Muscle layer of colon (tissue), 2 donors: Measurements from ENCODE around the gene PIAS2.

Experiments
- H3K27ac ChIP-seq: one replicate; pipeline ENCODE4 v1.7.0; 2013; ENCODE audit warnings: low read depth, mild to moderate bottlenecking, low read length, moderate library complexity
- H3K27me3 ChIP-seq, 2 donors: one replicate each; pipeline ENCODE4 v1.7.0; 2013; ENCODE audit warnings: low read length in 2 of 2, mild to moderate bottlenecking in 2 of 2; ENCODE audit not compliant: insufficient read depth in 2 of 2, control insufficient read depth in 1 of 2
- H3K36me3 ChIP-seq: one replicate; pipeline ENCODE4 v1.7.0; 2013; ENCODE audit warnings: mild to moderate bottlenecking, low read length; ENCODE audit not compliant: insufficient read depth
- H3K4me1 ChIP-seq: one replicate; pipeline ENCODE4 v1.7.0; 2013; ENCODE audit warnings: mild to moderate bottlenecking, low read length; ENCODE audit not compliant: insufficient read depth
- H3K4me3 ChIP-seq, 2 donors: one replicate each; pipeline ENCODE4 v1.7.0; 2013; ENCODE audit warnings: low read length in 2 of 2, low read depth in 1 of 2, mild to moderate bottlenecking in 1 of 2, moderate library complexity in 1 of 2
- H3K9ac ChIP-seq: one replicate; pipeline ENCODE4 v1.7.0; 2013; ENCODE audit warnings: low read length
- H3K9me3 ChIP-seq: one replicate; pipeline ENCODE4 v1.7.0; 2013; ENCODE audit warnings: mild to moderate bottlenecking, low read length
- donor health status: abdominal sarcoma.
- donor health status: Adenocarcinoma of cecum.

The PIAS2 gene

GRCh38 chr18:46755315-46756024, 161.8 kb downstream of the PIAS2 start:
- Histone ChIP-seq H3K4me1 (no peaks in the 10 kb centered on the region), H3K27me3 (peaks cover 5 to 45% of the 10 kb centered on the region in 2 donors), H3K27ac (no peak overlapping the region), H3K9ac (no peak overlapping the region), H3K9me3 (peaks cover 4% of the 10 kb centered on the region), H3K4me3 (no peak overlapping the region), H3K36me3 (no peaks in the 10 kb centered on the region)

GRCh38 chr18:46754661-46755292, 162.5 kb downstream of the PIAS2 start:
- H3K4me1 ChIP-seq = no peaks in the 10 kb centered on the region
- no peak overlapping the region for H3K27ac ChIP-seq
- H3K9ac ChIP-seq = no peak overlapping the region
- no peaks in the 10 kb centered on the region for H3K36me3 ChIP-seq
- peaks cover 5 to 40% of the 10 kb centered on the region in 2 donors for H3K27me3 ChIP-seq
- H3K9me3 ChIP-seq = peaks cover 4% of the 10 kb centered on the region
- H3K4me3 ChIP-seq = no peak overlapping the region

GRCh38 chr18:46754188-46754587, 163.1 kb downstream of the PIAS2 start:
- Histone ChIP-seq H3K36me3 (no peaks in the 10 kb centered on the region), H3K9me3 (peaks cover 3% of the 10 kb centered on the region), H3K27ac (no peak overlapping the region), H3K27me3 (peaks cover 5 to 35% of the 10 kb centered on the region in 2 donors), H3K4me1 (no peaks in the 10 kb centered on the region), H3K9ac (no peak overlapping the region), H3K4me3 (no peak overlapping the region)
